RWPE1 (cell line): Measurements from ENCODE around the gene CDC73.

Experiments
- CTCF ChIA-PET: fragments of 350-600 bp; sonication (Branson Sonifier 250); formaldehyde crosslinking; extraction: SDS; loops from one replicate; lab custom pipeline; 2021; lab: Yijun Ruan, JAX
- POLR2A ChIA-PET: fragments of 400-600 bp; formaldehyde crosslinking; extraction: SDS; loops from one replicate; lab custom pipeline; 2020; ENCODE audit warnings: antibody characterized with exemption; ENCODE audit not compliant: low non-redundant PET; lab: Yijun Ruan, JAX
- DNase-seq: peaks from one replicate; pipeline ENCODE4 v3.0.0; 2012; ENCODE audit warnings: low spot score
- H3K27ac ChIP-seq: fragments of 450-650 bp; 2 replicates; pipeline ENCODE4 v1.5.1; 2017
- TF ChIP-seq, protein P1 (sequence below): fragments of 450-650 bp; conservative IDR thresholded peaks from 2 replicates; pipeline ENCODE4 v1.5.1; 2017; ENCODE audit warnings: low read depth, mild to moderate bottlenecking

CDC73 gene

GRCh38 chr1:193156117-193156821 lies 34.4 kb downstream of the CDC73 start:
- TF ChIP-seq, protein P1, sequence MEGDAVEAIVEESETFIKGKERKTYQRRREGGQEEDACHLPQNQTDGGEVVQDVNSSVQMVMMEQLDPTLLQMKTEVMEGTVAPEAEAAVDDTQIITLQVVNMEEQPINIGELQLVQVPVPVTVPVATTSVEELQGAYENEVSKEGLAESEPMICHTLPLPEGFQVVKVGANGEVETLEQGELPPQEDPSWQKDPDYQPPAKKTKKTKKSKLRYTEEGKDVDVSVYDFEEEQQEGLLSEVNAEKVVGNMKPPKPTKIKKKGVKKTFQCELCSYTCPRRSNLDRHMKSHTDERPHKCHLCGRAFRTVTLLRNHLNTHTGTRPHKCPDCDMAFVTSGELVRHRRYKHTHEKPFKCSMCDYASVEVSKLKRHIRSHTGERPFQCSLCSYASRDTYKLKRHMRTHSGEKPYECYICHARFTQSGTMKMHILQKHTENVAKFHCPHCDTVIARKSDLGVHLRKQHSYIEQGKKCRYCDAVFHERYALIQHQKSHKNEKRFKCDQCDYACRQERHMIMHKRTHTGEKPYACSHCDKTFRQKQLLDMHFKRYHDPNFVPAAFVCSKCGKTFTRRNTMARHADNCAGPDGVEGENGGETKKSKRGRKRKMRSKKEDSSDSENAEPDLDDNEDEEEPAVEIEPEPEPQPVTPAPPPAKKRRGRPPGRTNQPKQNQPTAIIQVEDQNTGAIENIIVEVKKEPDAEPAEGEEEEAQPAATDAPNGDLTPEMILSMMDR, result no peak
- POLR2A ChIA-PET, result no interaction called here
- CTCF ChIA-PET, result interaction anchor here (0.6 kb wide), 1 partner anchor 10 kb away, joined by 5 read pairs; no protein-coding TSS in a partner anchor
- no peak overlapping the region for H3K27ac ChIP-seq
- DNase-seq, result no peak

DNA sequence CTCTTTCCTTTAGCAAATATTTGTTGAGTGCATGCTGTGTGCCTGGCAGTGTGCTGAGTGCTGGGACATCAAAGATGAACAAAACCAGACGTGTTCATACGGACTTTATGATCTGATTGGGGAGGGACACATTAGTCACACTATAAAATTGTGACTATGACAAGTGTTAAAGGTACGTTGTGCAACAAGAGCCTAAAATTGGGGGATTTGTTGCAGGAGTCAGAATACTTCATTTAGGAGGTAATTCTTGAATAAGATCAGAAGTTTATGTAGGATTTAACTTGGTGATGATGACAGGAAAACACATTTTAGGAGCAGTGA lies 35.0 kb downstream of the CDC73 start:
- CTCF ChIA-PET, result no interaction called here
- POLR2A ChIA-PET, result no interaction called here
- TF ChIP-seq, protein P1, result no peak
- DNase-seq, result no peak
- H3K27ac ChIP-seq, result no peak overlapping the region

- TF ChIP-seq, protein P1, result no peak
- ChIA-PET POLR2A (no interaction called here), CTCF (interaction anchor here (0.8 kb wide), 1 partner anchor 195 kb away, joined by 3 read pairs; no protein-coding TSS in a partner anchor)
- H3K27ac ChIP-seq, result no peak overlapping the region
- DNase-seq, result no peak
These were observed 35.5 kb downstream of the CDC73 start for GRCh38 chr1:193157360-193157759.

DNA sequence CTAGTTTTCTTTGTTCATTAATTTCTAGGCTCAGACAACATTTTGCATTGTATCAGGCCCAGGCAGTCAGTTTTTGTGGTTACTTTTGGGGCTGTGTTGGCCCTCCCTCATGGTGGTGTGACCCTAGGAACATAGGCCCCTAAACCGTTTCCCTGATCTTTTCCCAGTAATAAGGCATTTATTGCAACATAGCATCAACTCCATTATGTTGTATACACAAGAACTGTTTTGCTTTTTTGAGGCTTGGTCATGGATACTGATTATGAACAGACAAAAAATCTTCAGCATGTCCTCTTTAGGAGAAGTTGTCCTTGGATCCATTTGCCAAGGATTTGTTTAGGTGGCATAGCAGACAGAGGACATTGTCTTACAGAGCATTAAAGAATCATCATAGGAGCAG lies 54.3 kb downstream of the CDC73 start:
- ChIA-PET POLR2A (no interaction called here), CTCF (no interaction called here)
- TF ChIP-seq, protein P1, result no peak
- H3K27ac ChIP-seq, result no peak overlapping the region
- DNase-seq, result no peak

DNA sequence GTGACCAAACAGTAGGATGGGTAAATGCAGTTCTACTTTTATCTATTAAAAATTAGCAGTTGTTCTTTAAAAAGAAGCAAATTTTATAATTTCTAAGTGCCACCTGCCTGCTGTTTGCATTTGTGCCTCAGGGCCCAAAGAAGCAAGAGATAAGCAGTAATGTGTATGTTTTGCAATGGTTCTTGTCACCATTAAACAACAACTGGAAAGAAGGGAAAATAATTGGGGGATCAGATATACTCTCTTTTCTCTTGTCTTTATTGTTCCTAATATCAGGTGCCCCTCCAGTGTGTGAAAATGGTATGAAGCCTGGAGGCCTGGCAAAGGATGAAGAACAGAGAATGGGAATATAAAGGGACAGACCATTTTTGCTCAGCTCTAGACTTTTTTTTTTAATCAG lies 55.0 kb downstream of the CDC73 start:
- TF ChIP-seq, protein P1, result no peak
- no peak overlapping the region for H3K27ac ChIP-seq
- DNase-seq, result no peak
- CTCF ChIA-PET, result interaction anchor here (0.9 kb wide), 1 partner anchor 165 kb away, joined by 5 read pairs; no protein-coding TSS in a partner anchor
- POLR2A ChIA-PET, result no interaction called here

GRCh38 chr1:193179094-193179493 lies 57.3 kb downstream of the CDC73 start:
- ChIA-PET CTCF (no interaction called here), POLR2A (no interaction called here)
- H3K27ac ChIP-seq, result no peak overlapping the region
- DNase-seq, result no peak
- TF ChIP-seq, protein P1, result no peak
